Measurements from ENCODE around the gene DIRAS1. TPM values are rescaled to one million over a fixed set of nuclear protein-coding genes. Genes with fewer than 3 reads are reported as not detected.

Gene DIRAS1
- total and polyA plus RNA-seq, 2 of the 8 experiments (the other 6 are each of a cell fraction or from before 2014, with no cell fraction given): 20.2 to 22.3 TPM

DNA sequence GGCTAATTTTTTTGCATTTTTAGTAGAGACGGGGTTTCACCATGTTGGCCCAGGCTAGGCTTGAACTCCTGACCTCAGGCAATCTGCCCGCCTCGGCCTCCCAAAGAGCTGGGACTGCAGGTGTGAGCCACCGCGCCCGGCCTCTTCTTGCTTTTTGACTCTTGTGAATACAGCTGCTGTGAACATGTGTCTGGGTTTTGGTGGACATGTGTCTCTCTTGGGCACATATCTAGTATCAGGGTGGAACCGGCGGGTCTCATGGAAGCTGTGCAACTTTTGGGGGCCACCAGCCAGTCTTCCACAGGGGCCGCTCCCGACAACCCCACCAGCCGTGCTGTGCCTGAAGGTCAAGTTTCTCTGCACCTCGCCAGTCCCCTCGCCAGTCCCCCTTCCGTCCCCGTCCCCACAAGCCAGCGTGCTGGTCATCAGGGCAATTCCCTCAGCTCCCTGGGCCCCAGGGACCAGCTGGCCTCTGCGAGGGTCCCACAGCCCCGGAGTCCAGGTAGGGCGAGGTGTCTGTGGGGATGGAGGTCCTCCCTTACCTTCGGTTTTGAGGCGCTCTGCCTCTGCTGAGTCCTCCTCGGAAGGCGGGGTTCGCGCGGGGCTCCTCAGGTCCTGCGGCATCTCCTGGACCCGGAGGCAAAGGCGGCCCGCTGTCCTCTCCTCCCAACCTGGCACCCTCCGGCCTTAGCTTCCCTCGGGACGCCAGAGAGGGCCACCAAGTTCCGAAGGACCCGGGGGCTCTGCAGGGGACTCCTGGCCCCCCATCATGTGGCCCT, 45.6 kb upstream of the DIRAS1 start (continued):
- no peak for TF ChIP-seq TAF7 (optimal IDR thresholded peaks at IDR 0.05; ENCODE audit: borderline replicate concordance, low read depth, low read length)
- no peak for TF ChIP-seq POU5F1 (IDR thresholded peaks at IDR 0.05; ENCODE audit: low read depth, low read length)
- no peak for TF ChIP-seq SP4 (IDR thresholded peaks at IDR 0.05; ENCODE audit: low read length)
- TF ChIP-seq HDAC6 (IDR thresholded peaks at IDR 0.05; ENCODE audit: low read depth, low read length): no peak
- no peak for TF ChIP-seq SAP30 (IDR thresholded peaks at IDR 0.05; ENCODE audit: insufficient read depth, insufficient replicate concordance, low read length)

Data from H1 (cell line).